Placental epithelial cell (primary cell): ENCODE data around the gene KCNMA1. TPM values are rescaled to one million over a fixed set of nuclear protein-coding genes. Genes with fewer than 3 reads are reported as not detected.
A peak's percentile ranks its signal among the peaks of the same experiment; 100 is the strongest.

Experiments used
- small RNA-seq: library from RNA; depleted of rRNA; stranded (forward); fragments of <200 nt; gene quantifications from one replicate; pipeline ENCODE3, GENCODE V24; 2012
- total RNA-seq: library from RNA; depleted of rRNA; stranded (reverse); fragments of >200 nt; gene quantifications from 2 replicates; pipeline ENCODE4 v1.2.3, GENCODE V29; 2012

Gene KCNMA1
- 69.0 and 91.9 TPM in 2 replicates for total RNA-seq

GRCh38 chr10:77637532-77638320 is at the start of gene KCNMA1:
Gene KCNMA1, minus strand, starts transcription at chr10:77637808.

Small RNA genes lying within 50 kb of the gene (small RNA-seq; reads per million reads assigned to genes)
- not detected for gene ATP5MC1P8
- not detected for gene COX6CP15
- not detected for gene RF00322
- gene RNA5SP321, result 0.43 reads per million, percentile 21 among the genes with 10 or more reads in this experiment
